Astrocyte (in vitro differentiated cells and primary cell): ENCODE data around the gene ATP11A.

Experiments used
- CTCF ChIP-seq: IDR thresholded peaks from 2 replicates; pipeline ENCODE4 v1.5.1; 2011; ENCODE audit warnings: low read depth, mild to moderate bottlenecking, inconsistent platforms, low read length, moderate library complexity; ENCODE audit not compliant: insufficient read depth
- EZH2 ChIP-seq: IDR thresholded peaks from 2 replicates; pipeline ENCODE4 v1.6.1; 2012; ENCODE audit warnings: mild to moderate bottlenecking, low read length, inconsistent platforms; ENCODE audit not compliant: insufficient read depth

GRCh38 chr13:112869202-112870050, 179.6 kb downstream of the ATP11A start:
- TF ChIP-seq CTCF (no peak), EZH2 (no peak)
